PC-9 (cell line): ENCODE data around the gene PRKG2. TPM values are rescaled to one million over a fixed set of nuclear protein-coding genes. Genes with fewer than 3 reads are reported as not detected.

Source experiments
- BruUV-seq: library from RNA; stranded (reverse); fragments of 400-500 nt; replicated peaks from 2 replicates; lab custom pipeline; 2021; lab: Mats Ljungman, UMichigan
- CTCF ChIA-PET: fragments of 300-600 bp; sonication (Branson Sonifier 250); formaldehyde crosslinking; loops from one replicate; lab custom pipeline; 2022; ENCODE audit warnings: antibody characterized with exemption; lab: Charles Lee
- POLR2A ChIA-PET: fragments of 300-600 bp; sonication (Branson Sonifier 250); formaldehyde crosslinking; loops from one replicate; lab custom pipeline; 2022; ENCODE audit warnings: antibody characterized with exemption; ENCODE audit not compliant: unreplicated experiment; lab: Charles Lee
- DNase-seq, 2 experiments: peaks; one replicate each; pipeline versions ENCODE4 v3.0.0 to v3.0.0-alpha.2; 2015 to 2022; ENCODE audit warnings: mixed read lengths in 1 of 2
- H2AFZ ChIP-seq: fragments of 200-600 bp; sonication (generic); 2 replicates; pipeline ENCODE4 v1.8.1; 2017; ENCODE audit warnings: antibody characterized with exemption
- H3F3A ChIP-seq: fragments of 200-600 bp; sonication (generic); 2 replicates; pipeline ENCODE4 v1.8.1; 2017; ENCODE audit warnings: antibody characterized with exemption, mild to moderate bottlenecking, low read depth; ENCODE audit not compliant: insufficient read depth
- H3K27ac ChIP-seq: fragments of 200-600 bp; sonication (generic); 2 replicates; pipeline ENCODE4 v1.6.1; 2016; ENCODE audit warnings: mixed run types
- H3K27me3 ChIP-seq: fragments of 200-600 bp; sonication (generic); 2 replicates; pipeline ENCODE4 v1.6.1; 2016; ENCODE audit warnings: low read depth, mixed run types; ENCODE audit not compliant: insufficient read depth
- H3K36me3 ChIP-seq: fragments of 200-600 bp; sonication (generic); 2 replicates; pipeline ENCODE4 v1.6.1; 2016; ENCODE audit warnings: low read depth, mixed run types
- H3K4me1 ChIP-seq: fragments of 200-600 bp; sonication (generic); replicated peaks from 2 replicates; pipeline ENCODE4 v1.6.1; 2016; ENCODE audit warnings: mixed run types; ENCODE audit not compliant: insufficient read depth
- H3K4me2 ChIP-seq: fragments of 200-600 bp; sonication (generic); 2 replicates; pipeline ENCODE4 v1.6.1; 2017; ENCODE audit warnings: mixed run types
- H3K4me3 ChIP-seq: fragments of 200-600 bp; sonication (generic); 2 replicates; pipeline ENCODE4 v1.6.1; 2016; ENCODE audit warnings: mixed run types
- H3K79me2 ChIP-seq: fragments of 200-600 bp; sonication (generic); 2 replicates; pipeline ENCODE4 v1.6.1; 2017; ENCODE audit warnings: low read depth, mixed run types
- H3K9me2 ChIP-seq: fragments of 200-600 bp; sonication (generic); 2 replicates; pipeline ENCODE4 v1.8.1; 2017; ENCODE audit warnings: mild to moderate bottlenecking; ENCODE audit not compliant: insufficient read depth
- H3K9me3 ChIP-seq: fragments of 200-600 bp; sonication (generic); 2 replicates; pipeline ENCODE4 v1.8.1; 2016; ENCODE audit warnings: low read depth; ENCODE audit not compliant: insufficient read depth
- H4K20me1 ChIP-seq: fragments of 200-600 bp; sonication (generic); 2 replicates; pipeline ENCODE4 v1.8.1; 2017; ENCODE audit not compliant: insufficient read depth
- EZH2 ChIP-seq: fragments of 200-600 bp; sonication (generic); IDR thresholded peaks from 2 replicates; pipeline ENCODE4 v1.8.0; 2017; ENCODE audit warnings: antibody characterized with exemption, low read depth
- intact Hi-C: fragments of 100-400 bp; cut with micrococcal nuclease; formaldehyde crosslinking; loops from one replicate; pipeline ENCODE4 v1.10.0; 2022; ENCODE audit not compliant: unreplicated experiment
- total RNA-seq: library from RNA; stranded (reverse); gene quantifications from 2 replicates; pipeline ENCODE4 v1.2.3, GENCODE V29; 2021
- TF ChIP-seq, protein P1 (sequence below): fragments of 200-600 bp; sonication (generic); conservative IDR thresholded peaks from 2 replicates; pipeline ENCODE4 v1.6.1; 2017; ENCODE audit warnings: mixed run types, antibody characterized with exemption, mild to moderate bottlenecking, moderate library complexity

Gene PRKG2
- total RNA-seq, 1 experiment from 2014 or later = not detected

DNA sequence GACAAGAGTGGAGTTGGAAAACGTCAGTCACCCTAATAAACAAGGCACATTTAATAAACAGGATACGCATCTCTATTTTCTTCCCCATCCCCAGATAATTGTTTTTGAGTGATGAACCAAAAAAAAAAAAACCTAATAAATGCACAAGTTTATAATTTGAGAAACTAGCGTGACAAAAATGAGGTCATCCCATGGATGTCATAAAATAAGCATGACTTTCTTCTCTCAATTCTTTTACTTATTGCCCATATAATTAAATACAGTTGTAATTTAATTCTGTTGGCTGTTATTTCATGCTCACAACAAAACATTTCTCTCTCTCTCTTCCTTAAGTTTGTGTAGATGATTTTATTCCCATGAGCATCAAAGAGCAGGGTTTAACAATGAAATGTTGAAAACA is 20.7 kb downstream of the PRKG2 start:
- no peak overlapping the region for H3K27ac ChIP-seq
- no TSS peak for BruUV-seq
- no peaks in the 10 kb centered on the region for H3K36me3 ChIP-seq
- H3K9me3 ChIP-seq = no peaks in the 10 kb centered on the region
- no peaks in the 10 kb centered on the region for H3K79me2 ChIP-seq
- H3K4me3 ChIP-seq = no peak overlapping the region
- ChIA-PET CTCF (no interaction called here), POLR2A (no interaction called here)
- H2AFZ ChIP-seq = no peak overlapping the region
- intact Hi-C loops = no loop called here
- no peak overlapping the region for H3K4me2 ChIP-seq
- no peaks in the 10 kb centered on the region for H4K20me1 ChIP-seq
- no peak for DNase-seq
- H3F3A ChIP-seq = no peaks in the 10 kb centered on the region
- H3K27me3 ChIP-seq = no peaks in the 10 kb centered on the region
- no peaks in the 10 kb centered on the region for H3K4me1 ChIP-seq
- no peaks in the 10 kb centered on the region for H3K9me2 ChIP-seq
- no peak for TF ChIP-seq EZH2
- TF ChIP-seq, protein P1, sequence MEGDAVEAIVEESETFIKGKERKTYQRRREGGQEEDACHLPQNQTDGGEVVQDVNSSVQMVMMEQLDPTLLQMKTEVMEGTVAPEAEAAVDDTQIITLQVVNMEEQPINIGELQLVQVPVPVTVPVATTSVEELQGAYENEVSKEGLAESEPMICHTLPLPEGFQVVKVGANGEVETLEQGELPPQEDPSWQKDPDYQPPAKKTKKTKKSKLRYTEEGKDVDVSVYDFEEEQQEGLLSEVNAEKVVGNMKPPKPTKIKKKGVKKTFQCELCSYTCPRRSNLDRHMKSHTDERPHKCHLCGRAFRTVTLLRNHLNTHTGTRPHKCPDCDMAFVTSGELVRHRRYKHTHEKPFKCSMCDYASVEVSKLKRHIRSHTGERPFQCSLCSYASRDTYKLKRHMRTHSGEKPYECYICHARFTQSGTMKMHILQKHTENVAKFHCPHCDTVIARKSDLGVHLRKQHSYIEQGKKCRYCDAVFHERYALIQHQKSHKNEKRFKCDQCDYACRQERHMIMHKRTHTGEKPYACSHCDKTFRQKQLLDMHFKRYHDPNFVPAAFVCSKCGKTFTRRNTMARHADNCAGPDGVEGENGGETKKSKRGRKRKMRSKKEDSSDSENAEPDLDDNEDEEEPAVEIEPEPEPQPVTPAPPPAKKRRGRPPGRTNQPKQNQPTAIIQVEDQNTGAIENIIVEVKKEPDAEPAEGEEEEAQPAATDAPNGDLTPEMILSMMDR = no peak

DNA sequence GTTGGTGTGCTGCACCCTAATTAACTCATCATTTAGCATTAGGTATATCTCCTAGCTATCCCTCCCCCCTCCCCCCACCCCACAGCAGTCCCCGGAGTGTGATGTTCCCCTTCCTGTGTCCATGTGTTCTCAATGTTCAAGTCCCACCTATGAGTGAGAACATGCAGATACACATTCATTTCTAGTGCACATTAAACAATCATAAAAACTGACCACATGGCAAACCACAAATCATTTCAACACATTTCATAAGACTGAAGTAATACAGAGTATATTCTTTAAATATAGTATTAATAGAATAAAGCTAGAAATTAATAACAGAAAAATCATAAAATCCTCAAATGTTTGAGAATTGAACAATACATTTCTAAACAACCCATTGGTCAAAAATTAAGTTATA is 34.1 kb downstream of the PRKG2 start:
- intact Hi-C loops = no loop called here
- ChIA-PET POLR2A (no interaction called here), CTCF (no interaction called here)
- H3K27me3 ChIP-seq = no peaks in the 10 kb centered on the region
- no peaks in the 10 kb centered on the region for H3K36me3 ChIP-seq
- TF ChIP-seq, protein P1 = no peak
- no peak for TF ChIP-seq EZH2
- no peak overlapping the region for H3K4me3 ChIP-seq
- H3K27ac ChIP-seq = no peak overlapping the region
- H3K79me2 ChIP-seq = no peaks in the 10 kb centered on the region
- no peaks in the 10 kb centered on the region for H3K4me1 ChIP-seq
- H2AFZ ChIP-seq = no peak overlapping the region
- BruUV-seq = no TSS peak
- no peaks in the 10 kb centered on the region for H3F3A ChIP-seq
- DNase-seq = no peak
- H4K20me1 ChIP-seq = no peaks in the 10 kb centered on the region
- H3K4me2 ChIP-seq = no peak overlapping the region
- H3K9me3 ChIP-seq = no peaks in the 10 kb centered on the region
- H3K9me2 ChIP-seq = no peaks in the 10 kb centered on the region

DNA sequence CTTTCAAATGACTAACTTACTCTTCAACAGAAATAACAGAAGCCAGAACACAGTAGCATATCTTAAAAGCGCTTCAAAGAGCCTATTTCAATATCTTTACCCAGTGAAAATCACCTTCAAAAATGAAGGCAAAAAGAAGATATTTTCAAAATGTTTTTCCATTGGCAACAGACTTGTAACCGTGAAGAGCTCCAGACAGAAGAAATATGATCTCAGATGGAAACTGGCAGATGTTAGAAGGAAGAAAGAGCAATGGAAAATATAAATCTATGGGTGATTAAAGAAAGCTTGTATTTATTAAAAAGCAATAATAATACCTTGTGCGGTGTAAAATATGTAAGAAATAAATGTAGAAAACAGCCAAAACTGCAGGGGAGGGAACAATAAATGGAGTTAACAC is 35.7 kb downstream of the PRKG2 start:
- Histone ChIP-seq H3K4me3 (no peak overlapping the region), H3K9me2 (no peaks in the 10 kb centered on the region), H3K79me2 (no peaks in the 10 kb centered on the region), H3K36me3 (no peaks in the 10 kb centered on the region), H3K4me2 (no peak overlapping the region), H3F3A (no peaks in the 10 kb centered on the region), H3K27me3 (no peaks in the 10 kb centered on the region), H3K9me3 (no peaks in the 10 kb centered on the region), H2AFZ (no peak overlapping the region), H3K4me1 (no peaks in the 10 kb centered on the region), H3K27ac (no peak overlapping the region), H4K20me1 (no peaks in the 10 kb centered on the region)
- BruUV-seq = no TSS peak
- POLR2A ChIA-PET = no interaction called here
- no peak for DNase-seq
- intact Hi-C loops = no loop called here
- CTCF ChIA-PET = no interaction called here
- TF ChIP-seq EZH2 = no peak
- TF ChIP-seq, protein P1 = no peak
